Measurements from ENCODE around the gene LMF2.

The LMF2 gene

GRCh38 chr22:50498322-50498890, 9.1 kb downstream of the LMF2 start:
- no peaks in the 10 kb centered on the region for H3K27me3 ChIP-seq (ENCODE audit: low read length)
- H3K9me2 ChIP-seq (replicated peaks; ENCODE audit: insufficient read depth, low read length), result no peaks in the 10 kb centered on the region
- H3K4me2 ChIP-seq (ENCODE audit: low read depth, low read length, poor library complexity, severe bottlenecking), result no peak overlapping the region
- H3K27ac ChIP-seq (ENCODE audit: low read depth, low read length), result no peak overlapping the region
- no peak overlapping the region for H3K9ac ChIP-seq (ENCODE audit: low read length)
- no peaks in the 10 kb centered on the region for H3K9me3 ChIP-seq (ENCODE audit: insufficient read depth, low read length)
- no peaks in the 10 kb centered on the region for H3F3A ChIP-seq (ENCODE audit: insufficient read depth)
- no peak overlapping the region for H2AFZ ChIP-seq (ENCODE audit: low read depth, low read length, severe bottlenecking)
- H3K36me3 ChIP-seq (ENCODE audit: low read length), result no peaks in the 10 kb centered on the region
- TF ChIP-seq EZH2phosphoT487 (conservative IDR thresholded peaks at IDR 0.05; ENCODE audit: low read length), result no peak
- TF ChIP-seq, protein P1, sequence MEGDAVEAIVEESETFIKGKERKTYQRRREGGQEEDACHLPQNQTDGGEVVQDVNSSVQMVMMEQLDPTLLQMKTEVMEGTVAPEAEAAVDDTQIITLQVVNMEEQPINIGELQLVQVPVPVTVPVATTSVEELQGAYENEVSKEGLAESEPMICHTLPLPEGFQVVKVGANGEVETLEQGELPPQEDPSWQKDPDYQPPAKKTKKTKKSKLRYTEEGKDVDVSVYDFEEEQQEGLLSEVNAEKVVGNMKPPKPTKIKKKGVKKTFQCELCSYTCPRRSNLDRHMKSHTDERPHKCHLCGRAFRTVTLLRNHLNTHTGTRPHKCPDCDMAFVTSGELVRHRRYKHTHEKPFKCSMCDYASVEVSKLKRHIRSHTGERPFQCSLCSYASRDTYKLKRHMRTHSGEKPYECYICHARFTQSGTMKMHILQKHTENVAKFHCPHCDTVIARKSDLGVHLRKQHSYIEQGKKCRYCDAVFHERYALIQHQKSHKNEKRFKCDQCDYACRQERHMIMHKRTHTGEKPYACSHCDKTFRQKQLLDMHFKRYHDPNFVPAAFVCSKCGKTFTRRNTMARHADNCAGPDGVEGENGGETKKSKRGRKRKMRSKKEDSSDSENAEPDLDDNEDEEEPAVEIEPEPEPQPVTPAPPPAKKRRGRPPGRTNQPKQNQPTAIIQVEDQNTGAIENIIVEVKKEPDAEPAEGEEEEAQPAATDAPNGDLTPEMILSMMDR (IDR thresholded peaks at IDR 0.05; ENCODE audit: insufficient read depth, low read length, poor library complexity, severe bottlenecking), result peak; percentile 69
- H4K20me1 ChIP-seq (ENCODE audit: low read depth, low read length), result no peaks in the 10 kb centered on the region
- H3K4me3 ChIP-seq (ENCODE audit: insufficient read depth, low read length, poor library complexity, severe bottlenecking), result no peak overlapping the region
- no peaks in the 10 kb centered on the region for H3K79me2 ChIP-seq (ENCODE audit: insufficient read depth, low read length)

GRCh38 chr22:50497093-50497492, 10.4 kb downstream of the LMF2 start:
- Histone ChIP-seq H3K4me3 (ENCODE audit: insufficient read depth, low read length, poor library complexity, severe bottlenecking) (no peak overlapping the region), H4K20me1 (ENCODE audit: low read depth, low read length) (no peaks in the 10 kb centered on the region), H3K27ac (ENCODE audit: low read depth, low read length) (no peak overlapping the region), H3K9ac (ENCODE audit: low read length) (no peak overlapping the region), H3K9me2 (replicated peaks; ENCODE audit: insufficient read depth, low read length) (no peaks in the 10 kb centered on the region), H3K4me2 (ENCODE audit: low read depth, low read length, poor library complexity, severe bottlenecking) (no peak overlapping the region), H3K79me2 (ENCODE audit: insufficient read depth, low read length) (no peaks in the 10 kb centered on the region), H3K9me3 (ENCODE audit: insufficient read depth, low read length) (no peaks in the 10 kb centered on the region), H3K36me3 (ENCODE audit: low read length) (no peaks in the 10 kb centered on the region), H3K27me3 (ENCODE audit: low read length) (no peaks in the 10 kb centered on the region), H2AFZ (ENCODE audit: low read depth, low read length, severe bottlenecking) (no peak overlapping the region), H3F3A (ENCODE audit: insufficient read depth) (no peaks in the 10 kb centered on the region)
- TF ChIP-seq, protein P1 (IDR thresholded peaks at IDR 0.05; ENCODE audit: insufficient read depth, low read length, poor library complexity, severe bottlenecking), result no peak
- no peak for TF ChIP-seq EZH2phosphoT487 (conservative IDR thresholded peaks at IDR 0.05; ENCODE audit: low read length)

DNA sequence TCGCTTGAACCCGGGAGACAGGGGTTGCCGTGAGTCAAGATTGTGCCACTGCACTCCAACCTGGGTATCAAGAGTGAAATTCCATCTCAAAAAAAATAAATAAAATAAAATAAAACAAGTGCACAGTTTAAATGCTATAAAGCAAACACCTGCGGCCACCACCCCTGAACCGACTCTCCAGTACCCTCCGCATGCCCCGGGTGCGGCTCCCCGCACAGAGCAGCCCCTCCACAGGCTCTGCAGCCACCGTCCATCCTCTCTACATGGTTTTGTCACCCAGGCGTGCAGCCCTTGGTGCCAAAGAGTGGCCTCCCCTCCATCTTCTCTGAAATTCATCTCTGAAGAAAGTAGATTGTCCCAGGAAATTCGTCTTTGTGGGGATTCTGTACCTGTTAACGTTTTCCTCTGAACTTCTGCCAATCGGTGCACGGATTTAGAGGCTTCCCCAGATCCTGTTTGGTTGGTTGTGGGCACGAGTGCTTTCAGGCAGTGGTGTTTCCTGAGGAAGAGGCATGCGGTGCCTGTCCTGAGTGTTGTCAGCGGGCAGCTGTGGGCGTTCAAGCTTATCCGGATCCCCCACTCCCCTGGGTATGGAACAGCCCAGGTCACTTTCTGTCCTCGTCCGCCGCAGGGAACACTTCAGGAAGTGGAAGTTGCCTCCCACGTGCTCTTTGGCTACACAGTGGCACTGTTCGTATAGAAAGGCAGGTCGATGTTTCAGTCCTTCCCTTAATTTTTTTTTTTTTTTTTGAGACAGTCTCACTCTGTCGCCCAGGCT, 16.8 kb downstream of the LMF2 start:
- H3K36me3 ChIP-seq (ENCODE audit: low read length), result no peaks in the 10 kb centered on the region
- no peaks in the 10 kb centered on the region for H3K79me2 ChIP-seq (ENCODE audit: insufficient read depth, low read length)

More for the DNA sequence above, 16.8 kb downstream of the LMF2 start:
- TF ChIP-seq EZH2phosphoT487 (conservative IDR thresholded peaks at IDR 0.05; ENCODE audit: low read length), result no peak
- TF ChIP-seq, protein P1 (IDR thresholded peaks at IDR 0.05; ENCODE audit: insufficient read depth, low read length, poor library complexity, severe bottlenecking), result no peak
- H3K4me3 ChIP-seq (ENCODE audit: insufficient read depth, low read length, poor library complexity, severe bottlenecking), result no peak overlapping the region
- H2AFZ ChIP-seq (ENCODE audit: low read depth, low read length, severe bottlenecking), result no peak overlapping the region
- H3K9me3 ChIP-seq (ENCODE audit: insufficient read depth, low read length), result no peaks in the 10 kb centered on the region
- H3F3A ChIP-seq (ENCODE audit: insufficient read depth), result 0 out of 2 replicates have a peak, but pooled peaks cover 4% of the 10 kb centered on the region
- no peaks in the 10 kb centered on the region for H3K9me2 ChIP-seq (replicated peaks; ENCODE audit: insufficient read depth, low read length)
- H3K9ac ChIP-seq (ENCODE audit: low read length), result no peak overlapping the region
- no peaks in the 10 kb centered on the region for H4K20me1 ChIP-seq (ENCODE audit: low read depth, low read length)
- no peak overlapping the region for H3K27ac ChIP-seq (ENCODE audit: low read depth, low read length)
- H3K4me2 ChIP-seq (ENCODE audit: low read depth, low read length, poor library complexity, severe bottlenecking), result no peak overlapping the region
- H3K27me3 ChIP-seq (ENCODE audit: low read length), result no peaks in the 10 kb centered on the region
